CD4-positive, alpha-beta memory T cell (primary cell): Measurements from ENCODE around the gene ZNF417. TPM values are rescaled to one million over a fixed set of nuclear protein-coding genes. Genes with fewer than 3 reads are reported as not detected.

Experiments
- CTCF ChIA-PET: fragments of 350-600 bp; sonication (Branson Sonifier 250); formaldehyde crosslinking; loops from one replicate; lab custom pipeline; 2021; ENCODE audit warnings: inconsistent platforms; ENCODE audit not compliant: partially characterized antibody; lab: Charles Lee
- POLR2A ChIA-PET: fragments of 350-600 bp; sonication (Branson Sonifier 250); formaldehyde crosslinking; loops from one replicate; lab custom pipeline; 2021; ENCODE audit not compliant: partially characterized antibody; lab: Charles Lee
- DNase-seq, 5 donors: peaks; one replicate each; pipeline versions ENCODE4 v3.0.0 to v3.0.0-alpha.2; 2020 to 2022; ENCODE audit warnings: mixed read lengths in 1 of 5
- H3K27ac ChIP-seq: one replicate; pipeline ENCODE4 v1.7.0; 2013; ENCODE audit warnings: low read depth, low read length
- H3K27me3 ChIP-seq: 2 replicates; pipeline ENCODE4 v1.7.0; 2013; ENCODE audit warnings: mild to moderate bottlenecking, low read length, moderate library complexity; ENCODE audit not compliant: insufficient read depth
- H3K36me3 ChIP-seq: 2 replicates; pipeline ENCODE4 v1.7.0; 2013; ENCODE audit warnings: mild to moderate bottlenecking, low read length, moderate library complexity; ENCODE audit not compliant: insufficient read depth
- H3K4me1 ChIP-seq: 2 replicates; pipeline ENCODE4 v1.7.0; 2013; ENCODE audit warnings: mild to moderate bottlenecking, low read length, moderate library complexity; ENCODE audit not compliant: insufficient read depth
- H3K4me3 ChIP-seq, 2 donors: one replicate each; pipeline ENCODE4 v1.7.0; 2013; ENCODE audit warnings: low read length in 2 of 2, mild to moderate bottlenecking in 1 of 2
- H3K9me3 ChIP-seq, 2 donors: one replicate each; pipeline ENCODE4 v1.7.0; 2013; ENCODE audit warnings: low read length in 2 of 2, control low read depth in 1 of 2; ENCODE audit not compliant: control insufficient read depth in 1 of 2
- H3K27ac Mint-ChIP-seq, 7 donors: one replicate each; pipeline ENCODE4 v1.8.0; 2020 to 2021; ENCODE audit warnings: mixed read lengths in 7 of 7, mild to moderate bottlenecking in 6 of 7, inconsistent platforms in 3 of 7, moderate library complexity in 3 of 7
- H3K27me3 Mint-ChIP-seq, 2 donors: one replicate each; pipeline ENCODE4 v1.8.0; 2020 to 2021; ENCODE audit warnings: mixed read lengths in 2 of 2
- H3K36me3 Mint-ChIP-seq, 2 donors: one replicate each; pipeline ENCODE4 v1.8.0; 2020 to 2021; ENCODE audit warnings: mixed read lengths in 2 of 2, inconsistent platforms in 1 of 2, mild to moderate bottlenecking in 1 of 2
- H3K4me1 Mint-ChIP-seq, 4 donors: one replicate each; pipeline ENCODE4 v1.8.0; 2020 to 2021; ENCODE audit warnings: mixed read lengths in 4 of 4, mild to moderate bottlenecking in 1 of 4
- H3K4me3 Mint-ChIP-seq, 8 donors: one replicate each; pipeline ENCODE4 v1.8.0; 2020 to 2021; ENCODE audit warnings: mixed read lengths in 8 of 8, mild to moderate bottlenecking in 7 of 8, moderate library complexity in 6 of 8, inconsistent platforms in 3 of 8
- H3K9me3 Mint-ChIP-seq, 8 donors: one replicate each; pipeline ENCODE4 v1.8.0; 2020 to 2021; ENCODE audit warnings: mixed read lengths in 8 of 8, mild to moderate bottlenecking in 5 of 8, inconsistent platforms in 3 of 8, moderate library complexity in 1 of 8
- intact Hi-C: fragments of 100-400 bp; cut with micrococcal nuclease; formaldehyde crosslinking; loops from one replicate; pipeline ENCODE4 v1.15.1; 2023
- polyA plus RNA-seq, 2 donors: library from polyadenylated mRNA; unstranded; fragments of 300-500 nt; fragmentation: Illumina TruSeq; gene quantifications; one replicate each; pipeline ENCODE4 v1.2.3, GENCODE V29; 2021
- total RNA-seq, 2 experiments: library from RNA; stranded (reverse); gene quantifications; one replicate each; pipeline ENCODE4 v1.2.3, GENCODE V29; 2021

Gene ZNF417
- total and polyA plus RNA-seq, 4 experiments from 2014 or later = 0.87 to 49.4 (median 26.5) TPM

DNA sequence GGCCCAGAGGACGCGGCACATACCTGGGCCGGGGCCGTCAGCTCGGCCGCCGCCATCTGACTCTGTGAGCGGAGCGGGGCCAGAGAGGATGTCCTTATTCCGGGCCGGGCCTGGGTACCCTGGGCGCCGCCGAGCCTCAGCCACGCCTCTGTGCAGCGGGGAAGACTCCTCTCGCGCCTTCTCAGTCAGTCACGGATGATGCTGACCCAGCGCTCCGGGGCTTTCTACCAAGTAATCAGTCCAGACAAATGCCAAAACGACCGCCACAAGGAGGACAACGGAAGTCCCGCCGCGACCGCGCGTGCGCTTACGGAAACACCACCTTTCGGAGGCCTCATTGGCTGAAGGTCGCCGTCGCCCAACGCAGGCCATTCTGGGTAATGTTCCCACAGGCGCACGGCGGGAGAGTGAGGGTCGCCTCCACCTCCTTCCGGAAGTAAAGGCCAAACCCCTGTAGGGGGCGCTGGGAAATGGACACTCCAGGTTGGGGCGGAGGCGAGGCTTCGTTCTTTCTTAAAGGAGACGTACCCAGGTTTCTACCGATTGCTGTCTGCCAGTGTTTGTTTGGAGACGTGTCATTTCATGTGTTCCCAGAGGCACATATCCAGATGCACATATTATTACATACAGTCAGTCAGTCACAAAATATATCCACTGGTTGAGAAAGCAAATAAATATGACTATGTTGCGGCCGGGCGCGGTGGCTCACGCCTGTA is 31.2 kb upstream of the ZNF417 start, which contains the start of gene ZNF256:
ZNF256 (minus strand) TSS at position 288 of the 716 bp plus-strand sequence; CDS start at position 56, 232 bp downstream.
- POLR2A ChIA-PET = interaction anchor here (1.0 to 2.2 kb wide), 2 partner anchors 55 kb away, joined by 3 to 12 read pairs; partner anchors contain the start of gene ZNF606
- peaks cover 38 to 51% of the 10 kb centered on the region in 2 donors for H3K36me3 Mint-ChIP-seq

DNA sequence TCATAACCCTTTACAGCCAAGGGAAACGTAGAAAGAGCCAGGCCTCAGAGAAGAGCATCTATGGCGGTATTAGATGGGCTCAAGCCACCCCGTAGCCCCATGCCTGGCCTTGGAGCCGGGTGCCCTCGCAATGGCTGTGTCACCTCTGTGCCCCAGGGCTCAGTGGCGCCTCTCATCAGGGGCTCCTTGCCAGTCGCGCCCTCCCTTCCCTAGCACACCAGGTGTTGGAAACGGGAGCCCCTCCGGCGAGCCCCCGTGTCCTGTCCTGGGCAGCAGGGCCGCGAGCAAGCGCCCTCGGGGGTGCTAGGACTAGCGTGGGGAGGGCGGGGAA is 30.7 kb upstream of the ZNF417 start:
- Mint-ChIP-seq H3K27ac (peak overlapping the region in 3 of 7 donors; percentile 62 to 88 (median 63)), H3K9me3 (peaks cover 4 to 66% (median 60%) of the 10 kb centered on the region in 8 donors), H3K4me3 (peak overlapping the region; percentile 47 to 98 (median 95)), H3K36me3 (peaks cover 43 to 56% of the 10 kb centered on the region in 2 donors), H3K4me1 (peaks cover 15 to 24% (median 20%) of the 10 kb centered on the region in 4 donors), H3K27me3 (no peaks in the 10 kb centered on the region)
- peaks cover 18% of the 10 kb centered on the region for H3K4me1 ChIP-seq
- intact Hi-C loops = loop anchor here (1.0 kb wide), 4 partner anchors 31 to 208 kb away; partner anchors contain the start of genes ZNF417, ZNF586 and ZNF606
- H3K36me3 ChIP-seq = peaks cover 15% of the 10 kb centered on the region
- peak overlapping the region; percentile 66 for H3K27ac ChIP-seq
- H3K4me3 ChIP-seq = peak overlapping the region; percentile 69 to 89
- POLR2A ChIA-PET = interaction anchor here (1.0 kb wide), 1 partner anchor 55 kb away, joined by 3 read pairs; the partner anchor contains the start of gene ZNF606
- H3K27me3 ChIP-seq = no peaks in the 10 kb centered on the region
- DNase-seq = peak in 1 of 5 donors; percentile 34
- CTCF ChIA-PET = no interaction called here
- H3K9me3 ChIP-seq = peaks cover 0 to 39% of the 10 kb centered on the region in 2 donors

More for the DNA sequence above, 31.2 kb upstream of the ZNF417 start, which contains the start of gene ZNF256:
- peak within 1 kb of the TSS; percentile 78 to 98 (median 92) for H3K27ac Mint-ChIP-seq
- H3K4me1 Mint-ChIP-seq = peaks cover 15 to 24% (median 20%) of the 10 kb centered on the region in 4 donors
- CTCF ChIA-PET = no interaction called here
- H3K36me3 ChIP-seq = peaks cover 10% of the 10 kb centered on the region
- peak; percentile 79 to 85 (median 82) for DNase-seq
- H3K9me3 ChIP-seq = peaks cover 0 to 34% of the 10 kb centered on the region in 2 donors
- peak within 1 kb of the TSS; percentile 69 to 89 for H3K4me3 ChIP-seq
- H3K27ac ChIP-seq = peak within 1 kb of the TSS; percentile 66
- H3K4me1 ChIP-seq = peaks cover 18% of the 10 kb centered on the region
- peaks cover 4 to 63% (median 55%) of the 10 kb centered on the region in 8 donors for H3K9me3 Mint-ChIP-seq
- H3K4me3 Mint-ChIP-seq = peak within 1 kb of the TSS; percentile 90 to 98 (median 95)
- no peaks in the 10 kb centered on the region for H3K27me3 Mint-ChIP-seq
- H3K27me3 ChIP-seq = no peaks in the 10 kb centered on the region
- intact Hi-C loops = loop anchor here (1.0 kb wide), 4 partner anchors 31 to 208 kb away; partner anchors contain the start of genes ZNF417, ZNF586 and ZNF606

DNA sequence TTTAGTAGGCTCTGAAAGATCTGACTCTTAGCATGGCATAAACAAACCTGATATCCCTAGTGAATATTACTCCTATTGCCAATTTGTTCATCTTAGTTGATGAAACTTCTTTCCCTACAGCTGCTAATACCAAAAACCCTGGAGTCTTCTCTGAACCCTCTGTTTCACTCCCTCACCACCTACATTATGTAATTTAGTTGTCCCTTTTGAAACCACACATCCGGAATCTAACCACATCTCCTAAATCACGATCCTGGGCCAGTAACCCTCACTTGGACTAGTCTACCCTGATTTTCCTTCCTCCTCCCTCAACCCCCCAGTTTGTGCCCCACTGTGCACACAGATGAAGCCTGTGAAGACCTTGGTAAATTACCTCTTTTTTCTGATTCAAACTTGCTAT is 29.9 kb upstream of the ZNF417 start:
- CTCF ChIA-PET = no interaction called here
- peaks cover 6 to 67% (median 63%) of the 10 kb centered on the region in 8 donors for H3K9me3 Mint-ChIP-seq
- peaks cover 18% of the 10 kb centered on the region for H3K4me1 ChIP-seq

DNA sequence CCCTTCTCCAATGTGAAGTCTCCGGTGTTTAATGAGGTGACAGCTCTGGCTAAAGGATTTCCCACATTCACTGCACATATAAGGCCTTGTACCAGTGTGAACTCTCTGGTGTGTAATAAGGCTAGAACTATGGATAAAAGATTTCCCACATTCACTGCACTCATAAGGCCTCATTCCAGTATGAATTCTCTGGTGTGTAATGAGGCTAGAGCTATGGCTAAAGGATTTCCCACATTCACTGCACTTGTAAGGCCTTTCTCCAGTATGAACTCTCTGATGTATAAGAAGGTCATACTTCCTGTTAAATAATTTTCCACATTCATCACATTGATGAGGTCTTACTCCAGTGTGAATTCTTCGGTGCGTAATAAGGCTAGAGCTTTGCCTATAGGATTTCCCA is 25.2 kb upstream of the ZNF417 start:
- no peak overlapping the region for H3K4me3 Mint-ChIP-seq
- Histone ChIP-seq H3K36me3 (peaks cover 28% of the 10 kb centered on the region), H3K27ac (no peak overlapping the region), H3K9me3 (peaks cover 10 to 60% of the 10 kb centered on the region in 2 donors), H3K4me3 (no peak overlapping the region), H3K27me3 (no peaks in the 10 kb centered on the region), H3K4me1 (peaks cover 8% of the 10 kb centered on the region)
- ChIA-PET CTCF (no interaction called here), POLR2A (no interaction called here)
- H3K4me1 Mint-ChIP-seq = peaks cover 10 to 13% (median 12%) of the 10 kb centered on the region in 4 donors
- no peak for DNase-seq
- intact Hi-C loops = no loop called here
- peaks cover 80 to 84% of the 10 kb centered on the region in 2 donors for H3K36me3 Mint-ChIP-seq
- H3K9me3 Mint-ChIP-seq = peaks cover 4 to 98% (median 84%) of the 10 kb centered on the region in 8 donors
- no peak overlapping the region for H3K27ac Mint-ChIP-seq
- no peaks in the 10 kb centered on the region for H3K27me3 Mint-ChIP-seq

More for the DNA sequence above, 29.9 kb upstream of the ZNF417 start:
- Mint-ChIP-seq H3K27ac (peak overlapping the region in 6 of 7 donors; percentile 35 to 70 (median 42)), H3K36me3 (peaks cover 51 to 64% of the 10 kb centered on the region in 2 donors), H3K27me3 (no peaks in the 10 kb centered on the region), H3K4me3 (peak overlapping the region; percentile 47 to 98 (median 95)), H3K4me1 (peaks cover 15 to 24% (median 20%) of the 10 kb centered on the region in 4 donors)
- Histone ChIP-seq H3K27me3 (no peaks in the 10 kb centered on the region), H3K4me3 (peak overlapping the region; percentile 69 to 89), H3K9me3 (peaks cover 6 to 46% of the 10 kb centered on the region in 2 donors), H3K27ac (no peak overlapping the region), H3K36me3 (peaks cover 23% of the 10 kb centered on the region)
- POLR2A ChIA-PET = no interaction called here
- no peak for DNase-seq
- intact Hi-C loops = no loop called here

DNA sequence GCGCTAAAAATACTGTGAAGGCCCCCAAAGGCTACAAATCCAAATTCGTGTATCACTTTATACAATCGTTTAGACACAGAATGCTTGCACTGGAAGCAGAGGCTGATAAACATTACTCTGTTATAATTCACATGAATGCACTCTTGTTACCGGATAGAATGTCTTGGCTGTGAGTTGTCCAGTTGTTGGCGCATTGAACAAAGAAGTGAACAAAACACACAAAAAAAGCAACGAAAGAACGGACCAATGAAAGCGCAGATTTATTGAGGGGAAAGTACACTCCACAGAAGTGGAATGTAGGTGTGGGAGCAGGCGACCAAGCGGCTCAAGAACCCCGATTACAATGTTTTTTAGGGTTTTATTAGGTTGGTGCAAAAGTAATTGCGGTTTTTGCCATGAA is 19.3 kb upstream of the ZNF417 start:
- intact Hi-C loops = no loop called here
- peaks cover 6% of the 10 kb centered on the region for H3K4me1 ChIP-seq
- peak overlapping the region in 2 of 8 donors; percentile 34 to 87 for H3K4me3 Mint-ChIP-seq
- H3K36me3 ChIP-seq = no peaks in the 10 kb centered on the region
- H3K4me1 Mint-ChIP-seq = peaks cover 0 to 11% (median 4%) of the 10 kb centered on the region in 4 donors
- no peaks in the 10 kb centered on the region for H3K27me3 Mint-ChIP-seq
- CTCF ChIA-PET = no interaction called here
- POLR2A ChIA-PET = interaction anchor here (0.7 to 1.2 kb wide), 2 partner anchors 19 to 68 kb away, joined by 4 to 5 read pairs; partner anchors contain the start of gene ZNF606
- peaks cover 49 to 63% of the 10 kb centered on the region in 2 donors for H3K36me3 Mint-ChIP-seq
- H3K27me3 ChIP-seq = no peaks in the 10 kb centered on the region
- H3K27ac Mint-ChIP-seq = peak overlapping the region in 1 of 7 donors; percentile 77
- peaks cover 2 to 95% (median 81%) of the 10 kb centered on the region in 8 donors for H3K9me3 Mint-ChIP-seq
- H3K9me3 ChIP-seq = peaks cover under 1 to 39% of the 10 kb centered on the region in 2 donors
- H3K4me3 ChIP-seq = no peak overlapping the region
- DNase-seq = no peak
- no peak overlapping the region for H3K27ac ChIP-seq

DNA sequence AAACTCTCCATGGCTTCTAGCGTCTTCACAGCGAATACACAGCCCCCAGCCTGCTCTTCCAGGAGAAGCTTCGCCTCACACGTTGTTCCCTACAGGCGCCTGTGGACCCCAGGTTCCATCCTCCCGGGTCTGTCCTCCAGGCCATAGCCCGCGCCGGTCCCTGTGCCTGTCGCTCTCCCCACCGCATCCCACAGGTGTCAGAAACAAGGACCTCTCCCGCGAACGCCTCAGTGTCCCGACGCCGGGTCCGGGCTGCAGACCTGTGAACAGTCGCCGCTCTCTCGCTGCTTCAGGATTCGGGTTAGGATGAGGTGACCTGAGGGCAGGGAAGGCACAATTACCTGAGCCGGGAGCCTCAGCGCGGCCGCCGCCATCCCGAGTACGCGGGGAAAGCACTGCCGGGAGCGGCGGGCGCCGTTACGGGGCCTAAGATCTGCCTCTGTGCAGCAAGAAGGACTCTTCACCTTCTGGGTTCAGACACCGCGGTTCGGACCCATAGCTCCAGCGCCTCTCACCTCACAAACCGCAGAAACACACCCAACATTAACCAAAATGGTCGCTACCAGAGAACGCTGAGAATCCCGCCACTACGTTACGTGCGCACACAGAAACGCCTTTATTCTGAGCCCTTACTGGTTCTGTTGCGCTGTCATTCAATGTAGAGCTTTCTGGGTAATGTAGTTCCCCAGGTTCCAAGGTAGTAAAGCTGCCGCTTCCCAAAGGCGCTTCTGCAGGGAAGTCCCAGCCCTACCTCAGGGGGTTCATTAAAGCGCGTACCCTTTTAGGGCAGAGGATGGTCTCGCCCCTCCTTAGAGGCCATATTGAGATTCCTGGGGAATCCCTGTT is 18.7 kb upstream of the ZNF417 start, which contains the start of gene ZNF418:
ZNF418 (minus strand) TSS at position 583 of the 846 bp plus-strand sequence. CDS start 1,580 bp downstream, outside the sequence.
- peak within 1 kb of the TSS in 1 of 2 donors; percentile 33 for H3K4me3 ChIP-seq
- H3K36me3 ChIP-seq = no peaks in the 10 kb centered on the region
- CTCF ChIA-PET = interaction anchor here (0.6 kb wide), 1 partner anchor 32 kb away, joined by 3 read pairs; no protein-coding TSS in a partner anchor
- no peaks in the 10 kb centered on the region for H3K27me3 ChIP-seq
- peak within 1 kb of the TSS; percentile 50 for H3K27ac ChIP-seq
- Mint-ChIP-seq H3K36me3 (peaks cover 45 to 64% of the 10 kb centered on the region in 2 donors), H3K27me3 (no peaks in the 10 kb centered on the region), H3K9me3 (peaks cover 2 to 96% (median 83%) of the 10 kb centered on the region in 8 donors), H3K27ac (peak within 1 kb of the TSS; percentile 77 to 96 (median 91)), H3K4me3 (peak within 1 kb of the TSS; percentile 84 to 91 (median 89)), H3K4me1 (peaks cover 0 to 11% (median 4%) of the 10 kb centered on the region in 4 donors)
- peaks cover 6% of the 10 kb centered on the region for H3K4me1 ChIP-seq
- intact Hi-C loops = no loop called here
- POLR2A ChIA-PET = interaction anchor here (0.7 to 1.2 kb wide), 2 partner anchors 18 to 68 kb away, joined by 4 to 5 read pairs; partner anchors contain the start of gene ZNF606
- peak; percentile 40 to 66 (median 46) for DNase-seq
- H3K9me3 ChIP-seq = peaks cover 0 to 39% of the 10 kb centered on the region in 2 donors
